Lung (tissue), 12 donors: ENCODE results near the gene RIC8A. TPM values are rescaled to one million over a fixed set of nuclear protein-coding genes. Genes with fewer than 3 reads are reported as not detected.
A peak's percentile ranks its signal among the peaks of the same experiment; 100 is the strongest.

Experiments
- ATAC-seq: fragments of 200-7000 bp; cut with Tn5 transposase; one replicate; pipeline ENCODE4 v1.9.1; 2020; ENCODE audit warnings: moderate number of reproducible peaks; ENCODE audit not compliant: insufficient read depth, low FRiP score
- DNase-seq, 3 donors: peaks; one replicate each; pipeline ENCODE4 v3.0.0-alpha.2; 2013 to 2017
- H3K27ac ChIP-seq, 2 donors: one replicate each; pipeline ENCODE4 v1.5.1; 2013; ENCODE audit warnings: mild to moderate bottlenecking in 2 of 2, moderate library complexity in 2 of 2, control low read depth in 1 of 2, inconsistent platforms in 1 of 2, low read depth in 1 of 2, low read length in 1 of 2
- H3K27me3 ChIP-seq, 3 donors: one replicate each; pipeline ENCODE4 v1.5.1; 2013; ENCODE audit warnings: low read length in 2 of 3; ENCODE audit not compliant: control insufficient read depth in 3 of 3, insufficient read depth in 3 of 3
- H3K36me3 ChIP-seq, 4 donors: one replicate each; pipeline ENCODE4 v1.5.1; 2013; ENCODE audit warnings: low read length in 4 of 4, mild to moderate bottlenecking in 1 of 4, moderate library complexity in 1 of 4; ENCODE audit not compliant: control insufficient read depth in 4 of 4, insufficient read depth in 4 of 4
- H3K4me1 ChIP-seq, 5 donors: one replicate each; pipeline ENCODE4 v1.5.1; 2013; ENCODE audit warnings: low read length in 5 of 5, mild to moderate bottlenecking in 2 of 5, moderate library complexity in 1 of 5; ENCODE audit not compliant: control insufficient read depth in 5 of 5, insufficient read depth in 5 of 5
- H3K4me3 ChIP-seq: one replicate; pipeline ENCODE4 v1.5.1; 2013; ENCODE audit warnings: mild to moderate bottlenecking, control low read depth, moderate library complexity
- H3K9ac ChIP-seq, 2 donors: one replicate each; pipeline ENCODE4 v1.5.1; 2013; ENCODE audit warnings: low read length in 2 of 2, control low read depth in 1 of 2; ENCODE audit not compliant: insufficient read depth in 1 of 2
- H3K9me3 ChIP-seq, 4 donors: one replicate each; pipeline ENCODE4 v1.5.1; 2013; ENCODE audit warnings: low read length in 3 of 4, mild to moderate bottlenecking in 1 of 4, moderate library complexity in 1 of 4; ENCODE audit not compliant: control insufficient read depth in 4 of 4, insufficient read depth in 3 of 4
- WGBS, 2 donors: extraction: QIAGEN DNeasy Blood & Tissue Kit; methylation state at CpG; one replicate each; pipeline ENCODE4 v1.1.7; 2013; 5-methylcytosine and 5-hydroxymethylcytosine counted together
- polyA plus RNA-seq, 2 donors: library from polyadenylated mRNA; stranded (reverse); fragments of 200-250 nt; gene quantifications; one replicate each; pipeline ENCODE4 v1.2.1, GENCODE V29; 2013
- total RNA-seq, 2 donors: library from RNA; depleted of rRNA in 1 of 2; stranded (reverse); fragments of >200 nt in 1 of 2; gene quantifications; one replicate each; pipeline ENCODE4 v1.2.1, GENCODE V29; 2014 to 2021
- TF ChIP-seq, protein P1 (sequence below): IDR thresholded peaks from 2 replicates; pipeline ENCODE4 v1.5.1; 2012; ENCODE audit warnings: mild to moderate bottlenecking; ENCODE audit errors: control extremely low read depth, extremely low read depth
- donor health status: control.
- donor health status: control.
- donor health status: Bipolar disorder and iron deficiency.
- donor health status: healthy.
- donor health status: DM: yes; HTN: yes; CAD: no.

Gene RIC8A
- total and polyA plus RNA-seq, 4 donors, result 52.1 to 122 (median 93.6) TPM

DNA sequence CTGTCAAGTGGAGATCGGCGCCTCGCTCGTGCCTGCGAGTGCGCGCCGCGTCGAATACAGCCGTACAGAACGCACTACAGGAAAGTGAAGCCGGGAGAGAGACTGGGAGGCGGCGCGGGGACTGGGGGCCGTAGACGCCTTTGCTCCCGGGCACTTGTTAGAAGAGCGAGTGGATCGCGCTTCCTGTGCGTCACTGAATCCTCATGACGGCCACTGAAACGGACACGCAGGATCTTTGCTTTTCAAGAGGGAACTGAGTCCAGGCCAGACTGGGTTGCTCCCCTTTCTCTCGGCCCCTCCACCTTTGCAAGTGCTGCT, 314 bp downstream of the RIC8A start:
- Histone ChIP-seq H3K27me3 (no peaks in the 10 kb centered on the region), H3K4me1 (peaks cover 0 to 28% (median 20%) of the 10 kb centered on the region in 5 donors), H3K27ac (peak overlapping the region; percentile 95 to 97), H3K9me3 (no peaks in the 10 kb centered on the region), H3K4me3 (peak overlapping the region; percentile 61), H3K9ac (peak overlapping the region; percentile 91 to 93), H3K36me3 (peaks cover 6 to 47% (median 44%) of the 10 kb centered on the region in 4 donors)
- ATAC-seq, result no peak
- peak; percentile 44 to 59 (median 56) for DNase-seq
- TF ChIP-seq, protein P1, sequence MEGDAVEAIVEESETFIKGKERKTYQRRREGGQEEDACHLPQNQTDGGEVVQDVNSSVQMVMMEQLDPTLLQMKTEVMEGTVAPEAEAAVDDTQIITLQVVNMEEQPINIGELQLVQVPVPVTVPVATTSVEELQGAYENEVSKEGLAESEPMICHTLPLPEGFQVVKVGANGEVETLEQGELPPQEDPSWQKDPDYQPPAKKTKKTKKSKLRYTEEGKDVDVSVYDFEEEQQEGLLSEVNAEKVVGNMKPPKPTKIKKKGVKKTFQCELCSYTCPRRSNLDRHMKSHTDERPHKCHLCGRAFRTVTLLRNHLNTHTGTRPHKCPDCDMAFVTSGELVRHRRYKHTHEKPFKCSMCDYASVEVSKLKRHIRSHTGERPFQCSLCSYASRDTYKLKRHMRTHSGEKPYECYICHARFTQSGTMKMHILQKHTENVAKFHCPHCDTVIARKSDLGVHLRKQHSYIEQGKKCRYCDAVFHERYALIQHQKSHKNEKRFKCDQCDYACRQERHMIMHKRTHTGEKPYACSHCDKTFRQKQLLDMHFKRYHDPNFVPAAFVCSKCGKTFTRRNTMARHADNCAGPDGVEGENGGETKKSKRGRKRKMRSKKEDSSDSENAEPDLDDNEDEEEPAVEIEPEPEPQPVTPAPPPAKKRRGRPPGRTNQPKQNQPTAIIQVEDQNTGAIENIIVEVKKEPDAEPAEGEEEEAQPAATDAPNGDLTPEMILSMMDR, result no peak
- 1% methylated on average over 26 to 27 of the region's 27 CpGs for WGBS, 2 donors

DNA sequence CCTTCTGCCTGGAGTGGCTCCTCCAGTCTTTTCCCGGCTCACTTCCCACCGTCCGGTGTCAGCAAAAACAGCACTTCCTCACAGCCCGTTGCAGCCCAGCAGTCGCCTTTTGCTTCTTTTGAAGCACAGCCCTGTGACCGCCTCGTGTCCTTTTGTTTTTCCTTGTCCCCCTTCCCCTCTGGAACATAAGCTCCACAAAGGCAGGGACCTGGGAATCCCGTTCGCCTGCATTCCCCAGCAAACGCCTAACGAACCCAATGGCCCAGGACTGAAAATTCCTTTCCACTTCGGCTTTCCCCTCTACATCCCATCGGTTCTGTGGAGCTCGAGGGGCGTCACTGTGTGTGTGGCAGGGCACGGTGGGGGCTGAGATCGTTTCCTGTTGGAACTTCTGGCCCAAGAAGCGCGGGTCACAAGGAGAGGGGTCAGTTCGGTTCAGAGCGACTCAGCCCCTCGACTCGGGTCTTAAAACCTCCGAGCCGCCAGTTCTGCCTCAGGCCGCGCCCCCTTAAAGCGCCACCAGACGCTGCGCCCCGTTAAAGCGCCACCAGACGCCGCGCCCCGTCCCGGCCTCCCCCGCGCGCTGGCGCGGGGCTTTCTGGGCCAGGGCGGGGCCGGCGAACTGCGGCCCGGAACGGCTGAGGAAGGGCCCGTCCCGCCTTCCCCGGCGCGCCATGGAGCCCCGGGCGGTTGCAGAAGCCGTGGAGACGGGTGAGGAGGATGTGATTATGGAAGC, 841 bp downstream of the RIC8A start:
- ATAC-seq (peak; percentile 76), DNase-seq (peak; percentile 86 to 89 (median 86))
- Histone ChIP-seq H3K27ac (peak overlapping the region; percentile 95 to 97), H3K9me3 (no peaks in the 10 kb centered on the region), H3K9ac (peak overlapping the region; percentile 91 to 93), H3K36me3 (peaks cover 6 to 50% (median 48%) of the 10 kb centered on the region in 4 donors), H3K4me3 (peak overlapping the region; percentile 61), H3K27me3 (no peaks in the 10 kb centered on the region), H3K4me1 (peaks cover 0 to 28% (median 20%) of the 10 kb centered on the region in 5 donors)
- 0% methylated on average over 52 to 57 of the region's 57 CpGs for WGBS, 2 donors
- TF ChIP-seq, protein P1, result no peak

DNA sequence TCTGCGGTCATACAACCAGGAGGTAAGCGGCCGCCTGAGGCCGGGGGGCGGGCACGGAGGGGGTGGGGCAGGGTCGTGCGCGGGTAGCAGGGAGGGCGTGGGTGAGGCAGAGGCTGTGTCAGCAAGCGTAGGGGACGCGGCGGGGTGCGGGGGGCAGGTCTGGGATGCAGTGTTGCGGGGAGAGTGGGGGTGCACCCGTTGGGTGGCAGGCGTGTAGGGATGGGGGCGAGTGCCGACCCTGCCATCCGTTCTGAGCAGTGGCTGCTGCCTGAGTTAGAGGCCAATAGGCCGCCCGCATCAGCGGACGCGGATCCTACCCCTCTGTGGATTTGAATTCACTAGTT, 1.4 kb downstream of the RIC8A start:
- H3K27ac ChIP-seq, result peak overlapping the region; percentile 73 to 97
- H3K4me1 ChIP-seq, result peaks cover 0 to 28% (median 18%) of the 10 kb centered on the region in 5 donors
- H3K9me3 ChIP-seq, result no peaks in the 10 kb centered on the region
- peak overlapping the region; percentile 61 for H3K4me3 ChIP-seq
- H3K9ac ChIP-seq, result peak overlapping the region in 1 of 2 donors; percentile 70
- H3K27me3 ChIP-seq, result no peaks in the 10 kb centered on the region
- H3K36me3 ChIP-seq, result peaks cover 6 to 49% (median 48%) of the 10 kb centered on the region in 4 donors
- ATAC-seq (no peak), DNase-seq (no peak)
- 1% methylated on average over 20 to 26 of the region's 26 CpGs for WGBS, 2 donors
- TF ChIP-seq, protein P1, result no peak
